Stomach (tissue), 9 donors: ENCODE measurements around the gene CEP350. TPM values are rescaled to one million over a fixed set of nuclear protein-coding genes. Genes with fewer than 3 reads are reported as not detected.

ENCODE experiments used
- DNase-seq, 2 donors: peaks; one replicate each; pipeline versions ENCODE4 v3.0.0 to v3.0.0-alpha.2; 2013 to 2019
- H3K27ac ChIP-seq, 5 donors: fragments of 200-600 bp in 4 of 5; sonication (generic) in 4 of 5; one replicate each; pipeline ENCODE4 v1.5.1; 2013 to 2019; ENCODE audit warnings: mild to moderate bottlenecking in 1 of 5, moderate library complexity in 1 of 5
- H3K27me3 ChIP-seq, 3 donors: fragments of 200-600 bp; sonication (generic); one replicate each; pipeline ENCODE4 v1.5.1; 2017 to 2019; ENCODE audit warnings: mixed run types in 1 of 3
- H3K36me3 ChIP-seq, 4 donors: fragments of 200-600 bp; sonication (generic); 1 replicate in 3 of 4; 2 replicates in 1 of 4; pipeline ENCODE4 v1.5.1; 2016 to 2019
- H3K4me1 ChIP-seq, 4 donors: fragments of 200-600 bp; sonication (generic); one replicate each; pipeline ENCODE4 v1.5.1; 2016 to 2019
- H3K4me3 ChIP-seq, 4 donors: fragments of 200-600 bp; sonication (generic) in 3 of 4; one replicate each; pipeline ENCODE4 v1.5.1; 2016 to 2019; ENCODE audit warnings: mild to moderate bottlenecking in 1 of 4
- H3K9me3 ChIP-seq, 4 donors: fragments of 200-600 bp; sonication (generic); one replicate each; pipeline ENCODE4 v1.5.1; 2016 to 2019
- CTCF ChIP-seq, 7 experiments: fragments of 450-650 bp in 4 of 7; fragments of 200-600 bp in 3 of 7; sonication (generic) in 3 of 7; IDR thresholded peaks; one replicate each; pipeline ENCODE4 v1.5.1; 2016 to 2019; ENCODE audit warnings: antibody characterized with exemption in 7 of 7, control low read depth in 2 of 7, mild to moderate bottlenecking in 1 of 7
- EP300 ChIP-seq: sonication (generic); formaldehyde crosslinking; IDR thresholded peaks from one replicate; pipeline ENCODE4 v1.6.1; 2017; ENCODE audit warnings: antibody characterized with exemption
- POLR2A ChIP-seq, 4 donors: fragments of 450-650 bp; IDR thresholded peaks; one replicate each; pipeline ENCODE4 v1.6.1; 2016; ENCODE audit warnings: antibody characterized with exemption in 4 of 4, control low read depth in 2 of 4, mild to moderate bottlenecking in 1 of 4, moderate library complexity in 1 of 4
- POLR2AphosphoS5 ChIP-seq, 3 donors: sonication (generic); formaldehyde crosslinking; IDR thresholded peaks; one replicate each; pipeline ENCODE4 v1.6.1; 2016; ENCODE audit warnings: antibody characterized with exemption in 3 of 3
- WGBS, 5 donors: extraction: QIAGEN DNeasy Blood & Tissue Kit in 3 of 5; methylation state at CpG; one replicate each; pipeline versions ENCODE4 v1.1.5 to v1.1.7; 2013 to 2018; 5-methylcytosine and 5-hydroxymethylcytosine counted together
- intact Hi-C: fragments of 100-400 bp; cut with DNase I; formaldehyde crosslinking; loops from one replicate; pipeline ENCODE4 v1.15.1; 2023; ENCODE audit warnings: low total_unique reads
- polyA plus RNA-seq, 3 donors: library from polyadenylated mRNA; stranded (reverse); fragments of 200-250 nt; gene quantifications; one replicate each; pipeline ENCODE4 v1.2.3, GENCODE V29; 2013
- total RNA-seq, 5 donors: library from RNA; depleted of rRNA; stranded (reverse); fragments of >200 nt; gene quantifications; one replicate each; pipeline versions ENCODE4 v1.1.0 to v1.2.3, GENCODE V29; 2014 to 2016
- donor health status: healthy with polysubstance abuse.
- donor health status: Bipolar disorder and iron deficiency.
- donor health status: healthy.

The CEP350 gene
- total and polyA plus RNA-seq, 8 donors: 2.4 to 150 (median 67.8) TPM

DNA sequence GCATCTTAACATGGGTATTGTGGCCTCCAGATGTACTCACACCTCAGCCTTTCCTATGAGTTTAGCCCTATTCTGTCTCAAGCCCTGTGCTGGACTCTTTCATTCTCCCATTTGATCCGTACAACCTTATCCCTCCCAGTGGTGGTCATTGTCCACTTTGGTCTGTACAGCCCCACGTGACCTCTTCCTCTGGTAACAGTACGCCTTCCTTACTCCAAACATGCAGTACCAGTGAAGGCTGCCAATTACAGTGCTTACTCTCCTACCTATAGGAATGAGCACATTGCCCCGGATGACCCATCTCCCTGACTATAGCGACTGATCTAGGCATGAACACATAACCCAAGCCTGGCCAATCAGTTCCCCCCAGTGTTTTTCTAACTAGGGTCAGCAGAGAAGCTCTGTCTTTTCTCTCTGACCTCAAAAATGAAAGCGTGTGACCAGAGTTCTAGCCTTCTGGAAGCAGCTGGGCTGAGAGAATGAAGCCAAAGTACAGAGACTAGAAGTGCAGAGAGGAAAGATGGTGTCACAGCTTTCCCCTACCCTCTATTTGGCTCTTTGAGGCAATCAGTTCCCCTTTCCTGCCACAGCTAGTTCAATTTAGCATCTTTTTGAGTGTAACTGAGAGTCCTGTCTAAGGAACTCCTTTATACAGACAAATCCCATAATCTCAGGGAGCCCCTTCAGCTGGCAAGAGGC is 190.2 kb downstream of the CEP350 start:
- H3K4me1 ChIP-seq: no peaks in the 10 kb centered on the region
- H3K27ac ChIP-seq: peak overlapping the region in 2 of 5 donors; percentile 10 to 40
- intact Hi-C loops: no loop called here
- no peak overlapping the region for H3K4me3 ChIP-seq
- DNase-seq: no peak
- no peak for TF ChIP-seq POLR2AphosphoS5 (IDR thresholded peaks at IDR 0.05)
- no peak for TF ChIP-seq EP300
- TF ChIP-seq CTCF (IDR thresholded peaks at IDR 0.05): no peak
- TF ChIP-seq POLR2A (IDR thresholded peaks at IDR 0.05): no peak
- H3K36me3 ChIP-seq: no peaks in the 10 kb centered on the region
- 59 to 77% (median 69%) methylated on average over 6 of the region's 6 CpGs for WGBS, 5 donors
- no peaks in the 10 kb centered on the region for H3K27me3 ChIP-seq
- no peaks in the 10 kb centered on the region for H3K9me3 ChIP-seq

DNA sequence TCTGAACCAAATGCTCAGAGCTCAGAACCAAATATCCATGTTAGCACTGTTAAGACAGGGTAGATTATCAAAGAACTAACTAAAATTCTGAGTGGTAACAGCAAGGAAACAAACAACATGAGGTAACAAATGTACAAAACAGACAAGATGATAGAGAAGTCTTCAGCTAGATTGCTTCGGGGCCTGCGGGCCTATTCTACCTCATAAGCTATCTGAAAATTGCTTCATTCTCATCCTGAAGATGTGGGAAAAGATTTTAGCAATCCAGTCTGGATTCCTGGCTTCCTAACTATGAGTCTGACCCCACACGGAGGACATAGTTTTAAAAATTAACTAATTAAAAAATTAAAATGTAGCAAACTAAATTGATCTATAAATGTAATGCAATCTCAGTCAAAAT is 190.8 kb downstream of the CEP350 start:
- Histone ChIP-seq H3K9me3 (no peaks in the 10 kb centered on the region), H3K36me3 (no peaks in the 10 kb centered on the region), H3K4me3 (no peak overlapping the region), H3K27ac (peak overlapping the region in 1 of 5 donors; percentile 10), H3K4me1 (no peaks in the 10 kb centered on the region), H3K27me3 (no peaks in the 10 kb centered on the region)
- intact Hi-C loops: no loop called here
- TF ChIP-seq EP300 (no peak), POLR2AphosphoS5 (IDR thresholded peaks at IDR 0.05) (no peak), POLR2A (IDR thresholded peaks at IDR 0.05) (no peak), CTCF (IDR thresholded peaks at IDR 0.05) (no peak)
- DNase-seq: no peak
- WGBS, 5 donors: 87 to 96% (median 93%) methylated on average over 3 of the region's 3 CpGs

GRCh38 chr1:180150982-180151381 is 196.4 kb downstream of the CEP350 start:
- intact Hi-C loops: no loop called here
- no peaks in the 10 kb centered on the region for H3K36me3 ChIP-seq
- no peak overlapping the region for H3K27ac ChIP-seq
- no peaks in the 10 kb centered on the region for H3K9me3 ChIP-seq
- no peaks in the 10 kb centered on the region for H3K27me3 ChIP-seq
- DNase-seq: no peak
- TF ChIP-seq POLR2A (IDR thresholded peaks at IDR 0.05) (no peak), CTCF (IDR thresholded peaks at IDR 0.05) (no peak), POLR2AphosphoS5 (IDR thresholded peaks at IDR 0.05) (no peak), EP300 (no peak)
- WGBS, 5 donors: 40 to 62% (median 58%) methylated on average over 1 of the region's 1 CpG
- peaks cover 4 to 23% (median 18%) of the 10 kb centered on the region in 4 donors for H3K4me1 ChIP-seq
- no peak overlapping the region for H3K4me3 ChIP-seq

DNA sequence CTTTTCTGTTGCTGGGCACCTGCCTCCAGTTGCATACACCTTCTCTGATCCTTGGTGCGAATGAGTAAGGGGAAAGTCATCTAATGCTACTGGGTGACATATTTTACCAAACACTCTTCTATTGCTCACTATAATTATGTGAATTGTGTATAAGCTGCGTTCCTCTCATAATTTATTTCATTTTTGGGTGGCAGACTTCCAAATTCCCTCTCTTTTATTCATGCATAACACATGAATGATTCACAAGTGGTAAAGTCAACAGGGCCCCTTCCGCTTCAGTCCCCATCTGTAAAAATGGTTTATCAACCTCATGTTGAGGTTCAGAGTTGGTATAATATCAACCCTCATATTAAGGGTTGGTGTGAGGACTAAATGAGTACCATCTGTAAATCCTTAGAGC is 196.9 kb downstream of the CEP350 start:
- TF ChIP-seq POLR2AphosphoS5 (IDR thresholded peaks at IDR 0.05): no peak
- H3K27ac ChIP-seq: no peak overlapping the region
- no peak for DNase-seq
- no peaks in the 10 kb centered on the region for H3K36me3 ChIP-seq
- no peak overlapping the region for H3K4me3 ChIP-seq
- H3K4me1 ChIP-seq: peaks cover 9 to 28% (median 23%) of the 10 kb centered on the region in 4 donors
- no peaks in the 10 kb centered on the region for H3K27me3 ChIP-seq
- intact Hi-C loops: no loop called here
- H3K9me3 ChIP-seq: no peaks in the 10 kb centered on the region
- WGBS, 5 donors: 66 to 79% (median 69%) methylated on average over 3 of the region's 3 CpGs

- 86 to 96% (median 94%) methylated on average over 6 of the region's 6 CpGs for WGBS, 5 donors
- no peak for DNase-seq
- Histone ChIP-seq H3K4me1 (peaks cover 19 to 39% (median 32%) of the 10 kb centered on the region in 4 donors), H3K27ac (no peak overlapping the region), H3K36me3 (no peaks in the 10 kb centered on the region), H3K27me3 (no peaks in the 10 kb centered on the region), H3K4me3 (no peak overlapping the region), H3K9me3 (no peaks in the 10 kb centered on the region)
- intact Hi-C loops: no loop called here
- TF ChIP-seq POLR2A (IDR thresholded peaks at IDR 0.05) (no peak), POLR2AphosphoS5 (IDR thresholded peaks at IDR 0.05) (no peak), CTCF (IDR thresholded peaks at IDR 0.05) (no peak), EP300 (no peak)
These were observed 198.0 kb downstream of the CEP350 start for GRCh38 chr1:180152588-180152987.
